ENCODE measurements around the gene LATS2.

GRCh38 chr13:20993211-20993610 is 68.2 kb downstream of the LATS2 start:
- TF ChIP-seq CTCF (IDR thresholded peaks at IDR 0.05), result no peak
- TF ChIP-seq POLR2A (IDR thresholded peaks at IDR 0.05), result no peak

Measured in esophagus squamous epithelium (tissue), 4 donors.